SJSA1 (cell line): Measurements from ENCODE around the gene NUDT17. TPM values are rescaled to one million over a fixed set of nuclear protein-coding genes. Genes with fewer than 3 reads are reported as not detected.

Experiments
- DNase-seq, 2 experiments: peaks; one replicate each; pipeline ENCODE4 v3.0.0-alpha.2; 2015 to 2020; ENCODE audit warnings: low spot score in 2 of 2, low read depth in 1 of 2
- H3K27ac ChIP-seq: fragments of 250-450 bp; sonication (Bioruptor Pico); 2 replicates; pipeline ENCODE4 v1.5.1; 2020; ENCODE audit warnings: mild to moderate bottlenecking, moderate library complexity
- H3K27me3 ChIP-seq: fragments of 250-450 bp; sonication (Bioruptor Pico); replicated peaks from 2 replicates; pipeline ENCODE4 v1.5.1; 2020; ENCODE audit warnings: mild to moderate bottlenecking, moderate library complexity
- H3K36me3 ChIP-seq: fragments of 250-450 bp; sonication (Bioruptor Pico); 2 replicates; pipeline ENCODE4 v1.5.1; 2020; ENCODE audit warnings: mild to moderate bottlenecking
- H3K4me1 ChIP-seq: fragments of 250-450 bp; sonication (Bioruptor Pico); replicated peaks from 2 replicates; pipeline ENCODE4 v1.6.1; 2021; ENCODE audit warnings: mild to moderate bottlenecking
- H3K4me3 ChIP-seq: fragments of 250-450 bp; sonication (Bioruptor Pico); 2 replicates; pipeline ENCODE4 v1.5.1; 2020; ENCODE audit warnings: mild to moderate bottlenecking
- H3K9me3 ChIP-seq: fragments of 250-450 bp; sonication (Bioruptor Pico); replicated peaks from 2 replicates; pipeline ENCODE4 v1.5.1; 2020; ENCODE audit warnings: mild to moderate bottlenecking
- total RNA-seq: library from RNA; depleted of rRNA; stranded (reverse); fragments of >200 nt; shearing (Covaris generic); gene quantifications from 2 replicates; pipeline ENCODE4 v1.2.3, GENCODE V29; 2014

Gene NUDT17
- total RNA-seq, 1 experiment from 2014 or later = 4.2 TPM

DNA sequence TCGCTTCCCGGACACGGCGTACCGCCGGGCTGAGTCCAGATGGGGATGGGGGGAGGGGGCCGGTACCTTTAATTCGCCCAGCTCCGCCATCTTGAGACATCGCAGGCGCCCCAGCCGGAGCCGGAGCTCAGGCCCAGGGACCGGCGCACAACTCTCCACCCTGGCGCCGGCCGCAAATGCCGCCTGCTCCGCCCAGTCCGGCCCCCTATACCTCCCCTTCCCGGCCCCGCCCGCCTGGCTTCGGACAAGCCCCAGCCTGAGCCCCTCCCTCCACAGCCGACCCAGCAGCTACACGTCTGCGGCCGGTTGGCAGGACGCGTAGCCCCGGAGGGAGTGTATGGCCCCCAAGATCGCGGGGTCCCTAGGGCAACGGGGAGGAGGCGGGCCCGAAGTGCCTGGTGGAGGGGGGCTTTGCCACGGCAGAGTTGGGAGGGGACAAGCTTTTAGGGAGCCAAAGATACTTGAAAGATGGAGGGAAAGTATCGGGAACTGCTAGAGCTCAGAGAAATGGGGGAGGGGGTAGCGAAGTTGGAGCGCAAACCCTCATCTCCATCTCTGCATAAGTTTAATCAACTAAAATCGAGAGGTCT lies 13.6 kb downstream of the NUDT17 start, which contains the start of gene PIAS3:
PIAS3 (minus strand) TSS at position 181 of the 590 bp plus-strand sequence; CDS start at position 90, 91 bp downstream.
- Histone ChIP-seq H3K36me3 (peaks cover 37% of the 10 kb centered on the region), H3K9me3 (no peaks in the 10 kb centered on the region), H3K4me1 (peaks cover 12% of the 10 kb centered on the region), H3K27me3 (no peaks in the 10 kb centered on the region), H3K4me3 (peak within 1 kb of the TSS; percentile 54), H3K27ac (no peak within 1 kb of the TSS)
- peak; percentile 89 to 98 for DNase-seq

DNA sequence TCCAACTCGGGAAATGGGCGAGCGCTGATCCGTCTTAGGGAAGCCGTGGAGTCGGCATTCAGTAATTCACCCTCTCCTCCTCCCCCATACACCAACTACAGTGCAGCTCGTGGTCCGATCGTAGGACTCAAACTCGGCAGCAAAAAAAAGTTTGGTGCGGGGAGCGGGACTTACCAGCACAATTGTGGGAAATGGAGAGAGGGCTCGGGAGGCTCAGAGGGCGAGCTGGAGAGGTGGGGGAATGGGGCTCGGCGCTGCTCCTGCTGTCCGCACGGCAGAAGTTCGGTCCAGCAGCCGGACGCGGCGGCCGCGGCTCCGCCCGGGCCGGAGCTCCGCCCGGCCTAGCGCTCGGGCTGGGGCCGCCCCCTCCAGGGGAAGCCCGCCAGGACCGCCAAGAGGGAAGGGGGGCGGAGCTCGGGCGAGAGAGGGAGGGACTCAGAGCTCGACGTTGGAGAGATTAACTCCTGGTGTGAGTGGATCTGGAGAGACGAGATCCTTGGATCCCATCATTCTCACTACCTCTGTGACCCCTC lies 14.1 kb downstream of the NUDT17 start:
- H3K9me3 ChIP-seq = no peaks in the 10 kb centered on the region
- H3K4me1 ChIP-seq = peaks cover 12% of the 10 kb centered on the region
- no peaks in the 10 kb centered on the region for H3K27me3 ChIP-seq
- peaks cover 31% of the 10 kb centered on the region for H3K36me3 ChIP-seq
- DNase-seq = peak; percentile 93 to 94
- no peak overlapping the region for H3K27ac ChIP-seq
- H3K4me3 ChIP-seq = peak overlapping the region; percentile 54

- no peak overlapping the region for H3K27ac ChIP-seq
- no peak overlapping the region for H3K4me3 ChIP-seq
- peaks cover 8% of the 10 kb centered on the region; the same call in 1 of the 2 replicates for H3K27me3 ChIP-seq
- no peak for DNase-seq
- no peaks in the 10 kb centered on the region for H3K36me3 ChIP-seq
- peaks cover 5% of the 10 kb centered on the region for H3K4me1 ChIP-seq
- H3K9me3 ChIP-seq = no peaks in the 10 kb centered on the region
Observed at GRCh38 chr1:145863282-145864018, 18.0 kb downstream of the NUDT17 start.

- peaks cover 11% of the 10 kb centered on the region; the same call in 1 of the 2 replicates for H3K27me3 ChIP-seq
- no peaks in the 10 kb centered on the region for H3K9me3 ChIP-seq
- DNase-seq = no peak
- no peak overlapping the region for H3K27ac ChIP-seq
- H3K4me1 ChIP-seq = no peaks in the 10 kb centered on the region
- no peak overlapping the region for H3K4me3 ChIP-seq
- no peaks in the 10 kb centered on the region for H3K36me3 ChIP-seq
Observed at GRCh38 chr1:145868232-145868631, 22.8 kb downstream of the NUDT17 start.

GRCh38 chr1:145871994-145872924 lies 26.8 kb downstream of the NUDT17 start:
- no peak for DNase-seq
- H3K27me3 ChIP-seq = 0 out of 2 replicates have a peak, but pooled peaks cover 8% of the 10 kb centered on the region

GRCh38 chr1:145874646-145875045 lies 29.2 kb downstream of the NUDT17 start:
- Histone ChIP-seq H3K4me1 (no peaks in the 10 kb centered on the region), H3K9me3 (no peaks in the 10 kb centered on the region), H3K27me3 (0 out of 2 replicates have a peak, but pooled peaks cover 2% of the 10 kb centered on the region), H3K27ac (no peak overlapping the region), H3K36me3 (no peaks in the 10 kb centered on the region), H3K4me3 (no peak overlapping the region)
- DNase-seq = no peak

More at GRCh38 chr1:145871994-145872924, 26.8 kb downstream of the NUDT17 start:
- Histone ChIP-seq H3K4me3 (no peak overlapping the region), H3K27ac (no peak overlapping the region), H3K9me3 (no peaks in the 10 kb centered on the region), H3K4me1 (no peaks in the 10 kb centered on the region), H3K36me3 (no peaks in the 10 kb centered on the region)

DNA sequence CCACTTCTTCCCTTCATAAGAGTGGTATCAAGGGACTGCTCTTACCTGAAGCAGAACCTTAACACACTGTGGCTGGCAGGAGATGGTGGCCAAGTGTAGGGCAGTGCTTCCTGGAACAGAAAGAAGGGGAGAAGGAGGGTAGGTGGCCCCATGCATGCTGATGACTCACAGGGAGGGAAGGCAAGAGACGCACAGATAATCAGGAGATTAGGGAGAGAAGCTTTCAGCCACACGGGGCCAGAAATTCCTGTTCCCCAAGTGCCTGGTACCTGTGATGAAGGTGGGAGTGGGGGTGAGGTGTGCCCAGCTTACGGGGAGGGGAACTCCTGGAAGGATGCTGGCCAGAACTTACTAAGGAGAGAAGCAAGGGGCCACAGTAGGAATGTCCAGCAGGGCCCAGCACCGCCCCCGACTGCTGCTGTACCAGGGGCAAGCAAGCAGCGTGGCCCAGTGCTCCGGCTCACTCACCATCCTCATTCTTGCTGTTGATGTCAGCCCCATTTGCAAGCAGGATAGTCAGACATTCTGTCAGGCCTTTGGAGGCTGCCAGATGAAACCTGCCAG lies 32.6 kb downstream of the NUDT17 start:
- H3K36me3 ChIP-seq = no peaks in the 10 kb centered on the region
- no peaks in the 10 kb centered on the region for H3K4me1 ChIP-seq
- H3K27me3 ChIP-seq = no peaks in the 10 kb centered on the region
- H3K4me3 ChIP-seq = no peak overlapping the region
- no peak for DNase-seq
- H3K27ac ChIP-seq = no peak overlapping the region
- no peaks in the 10 kb centered on the region for H3K9me3 ChIP-seq

GRCh38 chr1:145878724-145879123 lies 33.3 kb downstream of the NUDT17 start:
- no peaks in the 10 kb centered on the region for H3K4me1 ChIP-seq
- no peaks in the 10 kb centered on the region for H3K9me3 ChIP-seq
- no peak overlapping the region for H3K27ac ChIP-seq
- H3K4me3 ChIP-seq = no peak overlapping the region
- H3K36me3 ChIP-seq = no peaks in the 10 kb centered on the region
- DNase-seq = no peak
- H3K27me3 ChIP-seq = no peaks in the 10 kb centered on the region

GRCh38 chr1:145879775-145880174 lies 34.3 kb downstream of the NUDT17 start:
- Histone ChIP-seq H3K27me3 (0 out of 2 replicates have a peak, but pooled peaks cover 3% of the 10 kb centered on the region), H3K4me1 (no peaks in the 10 kb centered on the region), H3K27ac (no peak overlapping the region), H3K4me3 (no peak overlapping the region), H3K9me3 (no peaks in the 10 kb centered on the region), H3K36me3 (no peaks in the 10 kb centered on the region)
- no peak for DNase-seq

DNA sequence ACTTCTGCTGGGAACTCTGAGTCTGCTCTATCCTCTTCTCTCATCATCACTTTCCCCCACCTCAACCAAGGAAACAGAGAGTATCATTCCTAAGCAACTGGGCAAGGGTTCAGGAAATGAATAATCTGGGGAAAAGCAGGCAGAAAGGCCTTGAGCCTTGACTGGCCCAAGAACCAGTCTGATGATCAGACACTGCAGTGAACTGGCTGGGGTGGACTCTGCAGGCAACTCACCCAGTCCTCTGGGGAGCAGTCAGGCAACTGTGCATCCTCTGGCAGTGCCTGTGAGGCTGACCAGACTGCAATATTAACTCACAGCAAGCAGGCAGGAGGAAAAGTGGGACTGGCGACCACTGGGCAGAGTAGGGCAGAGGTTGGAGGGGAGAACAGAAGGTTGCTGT lies 39.2 kb downstream of the NUDT17 start:
- Histone ChIP-seq H3K4me3 (no peak overlapping the region), H3K4me1 (0 out of 2 replicates have a peak, but pooled peaks cover 5% of the 10 kb centered on the region), H3K27ac (no peak overlapping the region), H3K9me3 (no peaks in the 10 kb centered on the region), H3K27me3 (0 out of 2 replicates have a peak, but pooled peaks cover 8% of the 10 kb centered on the region), H3K36me3 (no peaks in the 10 kb centered on the region)
- no peak for DNase-seq

- Histone ChIP-seq H3K27ac (no peak within 1 kb of the TSS), H3K4me1 (peaks cover 9% of the 10 kb centered on the region), H3K4me3 (peak within 1 kb of the TSS; percentile 46), H3K27me3 (0 out of 2 replicates have a peak, but pooled peaks cover 8% of the 10 kb centered on the region), H3K9me3 (no peaks in the 10 kb centered on the region), H3K36me3 (no peaks in the 10 kb centered on the region)
- peak; percentile 73 to 80 for DNase-seq
Observed at GRCh38 chr1:145885738-145886287, 40.4 kb downstream of the NUDT17 start, which contains the start of gene ANKRD35. TSS of gene ANKRD35 (minus strand) at chr1:145885866. CDS start at chr1:145885758, 108 bp downstream.

GRCh38 chr1:145886390-145886789 lies 41.0 kb downstream of the NUDT17 start:
- no peaks in the 10 kb centered on the region for H3K9me3 ChIP-seq
- H3K4me1 ChIP-seq = peaks cover 15% of the 10 kb centered on the region
- no peak overlapping the region for H3K27ac ChIP-seq
- 0 out of 2 replicates have a peak, but pooled peaks cover 8% of the 10 kb centered on the region for H3K27me3 ChIP-seq
- no peak for DNase-seq
- no peaks in the 10 kb centered on the region for H3K36me3 ChIP-seq
- peak overlapping the region; percentile 46; the same call in 1 of the 2 replicates for H3K4me3 ChIP-seq
